Measurements from ENCODE around the gene HS1BP3. TPM values are rescaled to one million over a fixed set of nuclear protein-coding genes. Genes with fewer than 3 reads are reported as not detected.

Gene HS1BP3
- total RNA-seq, 1 donor from 2014 or later = 16.5 TPM

- DNase-seq (ENCODE audit: low spot score in 2 of 2, unreplicated experiment in 2 of 2) = no peak
- H3K36me3 Mint-ChIP-seq = no peaks in the 10 kb centered on the region
- no peaks in the 10 kb centered on the region for H3K27me3 Mint-ChIP-seq (ENCODE audit: low read depth)
- no peak for TF ChIP-seq CTCF (IDR thresholded peaks at IDR 0.05; ENCODE audit: unreplicated experiment)
- no peak overlapping the region for H3K4me3 Mint-ChIP-seq
- H3K4me1 Mint-ChIP-seq = peaks cover 41% of the 10 kb centered on the region
- H3K27ac Mint-ChIP-seq = peak overlapping the region; percentile 27
- H3K9me3 Mint-ChIP-seq = no peaks in the 10 kb centered on the region
Observed at GRCh38 chr2:20574423-20574911, 76.4 kb downstream of the HS1BP3 start.

GRCh38 chr2:20573620-20574422, 77.1 kb downstream of the HS1BP3 start:
- Mint-ChIP-seq H3K9me3 (no peaks in the 10 kb centered on the region), H3K4me1 (peaks cover 38% of the 10 kb centered on the region)
- no peak for DNase-seq (ENCODE audit: low spot score in 2 of 2, unreplicated experiment in 2 of 2)

GRCh38 chr2:20572221-20572620, 78.7 kb downstream of the HS1BP3 start:
- Mint-ChIP-seq H3K27ac (no peak overlapping the region), H3K4me1 (peaks cover 47% of the 10 kb centered on the region), H3K4me3 (no peak overlapping the region), H3K9me3 (no peaks in the 10 kb centered on the region), H3K36me3 (no peaks in the 10 kb centered on the region), H3K27me3 (ENCODE audit: low read depth) (no peaks in the 10 kb centered on the region)
- DNase-seq (ENCODE audit: low spot score in 2 of 2, unreplicated experiment in 2 of 2) = no peak
- no peak for TF ChIP-seq CTCF (IDR thresholded peaks at IDR 0.05; ENCODE audit: unreplicated experiment)

More at GRCh38 chr2:20573620-20574422, 77.1 kb downstream of the HS1BP3 start:
- no peaks in the 10 kb centered on the region for H3K27me3 Mint-ChIP-seq (ENCODE audit: low read depth)
- H3K36me3 Mint-ChIP-seq = no peaks in the 10 kb centered on the region
- H3K4me3 Mint-ChIP-seq = no peak overlapping the region
- no peak for TF ChIP-seq CTCF (IDR thresholded peaks at IDR 0.05; ENCODE audit: unreplicated experiment)
- H3K27ac Mint-ChIP-seq = peak overlapping the region; percentile 64

GRCh38 chr2:20571644-20572215, 79.2 kb downstream of the HS1BP3 start:
- Mint-ChIP-seq H3K36me3 (no peaks in the 10 kb centered on the region), H3K9me3 (no peaks in the 10 kb centered on the region), H3K4me3 (no peak overlapping the region), H3K27ac (no peak overlapping the region), H3K4me1 (peaks cover 50% of the 10 kb centered on the region), H3K27me3 (ENCODE audit: low read depth) (no peaks in the 10 kb centered on the region)
- no peak for DNase-seq (ENCODE audit: low spot score in 2 of 2, unreplicated experiment in 2 of 2)
- TF ChIP-seq CTCF (IDR thresholded peaks at IDR 0.05; ENCODE audit: unreplicated experiment) = no peak

- no peak for DNase-seq (ENCODE audit: low spot score in 2 of 2, unreplicated experiment in 2 of 2)
- Mint-ChIP-seq H3K27me3 (ENCODE audit: low read depth) (no peaks in the 10 kb centered on the region), H3K4me3 (no peak overlapping the region), H3K4me1 (peaks cover 46% of the 10 kb centered on the region), H3K9me3 (no peaks in the 10 kb centered on the region), H3K36me3 (no peaks in the 10 kb centered on the region), H3K27ac (no peak overlapping the region)
- no peak for TF ChIP-seq CTCF (IDR thresholded peaks at IDR 0.05; ENCODE audit: unreplicated experiment)
Observed at GRCh38 chr2:20571231-20571630, 79.7 kb downstream of the HS1BP3 start.

Data from mesothelial cell of epicardium (in vitro differentiated cells).